ENCODE measurements around the gene PODXL.

Gene PODXL

DNA sequence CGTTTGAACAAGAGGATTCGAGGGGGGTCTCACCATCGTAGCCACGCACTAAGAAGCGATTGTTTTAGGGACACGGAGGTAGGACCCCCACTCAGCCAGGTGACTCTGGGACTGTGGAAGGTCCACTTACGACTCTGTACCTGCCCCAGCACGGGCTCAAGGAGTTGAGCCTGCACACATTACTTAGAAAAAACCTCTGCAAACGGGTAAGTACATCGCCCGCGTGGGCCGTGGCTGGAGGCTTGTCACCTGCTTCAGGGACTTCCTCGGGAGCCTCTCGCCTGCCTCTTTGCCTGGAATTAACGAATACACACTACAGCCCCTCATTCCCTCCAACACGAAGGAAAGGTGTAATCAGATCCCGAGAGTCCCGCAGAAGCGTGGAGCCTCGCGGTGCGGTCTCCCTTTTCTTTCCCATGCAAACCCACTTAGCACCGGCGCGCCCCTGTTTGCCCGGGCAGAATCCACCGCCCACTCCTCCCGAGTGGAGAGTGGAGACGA is 826 bp downstream of the PODXL start:
- ChIA-PET CTCF (interaction anchor here (6.1 kb wide), 1 partner anchor 11 kb away, joined by 35 read pairs; no protein-coding TSS in a partner anchor), POLR2A (no interaction called here)
- H3K27ac ChIP-seq (ENCODE audit: insufficient read depth in 1 of 2, low read depth in 1 of 2, low read length in 2 of 2, poor library complexity in 1 of 2, severe bottlenecking in 2 of 2), result no peak overlapping the region
- H3K36me3 ChIP-seq (ENCODE audit: control insufficient read depth in 4 of 4, insufficient read depth in 4 of 4, low read length in 3 of 4), result no peaks in the 10 kb centered on the region
- H3K27me3 ChIP-seq (replicated peaks in 2 of 5; ENCODE audit: control insufficient read depth in 4 of 5, insufficient read depth in 5 of 5, low read length in 4 of 5), result peaks cover 9 to 63% (median 42%) of the 10 kb centered on the region in 5 experiments
- 2% methylated on average over 29 of the region's 30 CpGs for WGBS (ENCODE audit: insufficient coverage)
- H3K4me1 ChIP-seq (ENCODE audit: control extremely low read depth in 1 of 4, control insufficient read depth in 4 of 4, insufficient read depth in 4 of 4, low read length in 3 of 4), result peaks cover 6 to 29% (median 21%) of the 10 kb centered on the region in 4 experiments
- H3K4me3 ChIP-seq (ENCODE audit: control insufficient read depth in 1 of 7, extremely low read depth in 1 of 7, insufficient read depth in 4 of 7, low read depth in 2 of 7, low read length in 6 of 7), result peak overlapping the region in 6 of 7 experiments; percentile 38 to 73 (median 60)
- no peaks in the 10 kb centered on the region for H3K9me3 ChIP-seq (ENCODE audit: control extremely low read depth in 1 of 5, control insufficient read depth in 4 of 5, insufficient read depth in 2 of 5, low read depth in 1 of 5, low read length in 4 of 5)
- peak in 2 of 3 donors; percentile 37 to 39 for DNase-seq

DNA sequence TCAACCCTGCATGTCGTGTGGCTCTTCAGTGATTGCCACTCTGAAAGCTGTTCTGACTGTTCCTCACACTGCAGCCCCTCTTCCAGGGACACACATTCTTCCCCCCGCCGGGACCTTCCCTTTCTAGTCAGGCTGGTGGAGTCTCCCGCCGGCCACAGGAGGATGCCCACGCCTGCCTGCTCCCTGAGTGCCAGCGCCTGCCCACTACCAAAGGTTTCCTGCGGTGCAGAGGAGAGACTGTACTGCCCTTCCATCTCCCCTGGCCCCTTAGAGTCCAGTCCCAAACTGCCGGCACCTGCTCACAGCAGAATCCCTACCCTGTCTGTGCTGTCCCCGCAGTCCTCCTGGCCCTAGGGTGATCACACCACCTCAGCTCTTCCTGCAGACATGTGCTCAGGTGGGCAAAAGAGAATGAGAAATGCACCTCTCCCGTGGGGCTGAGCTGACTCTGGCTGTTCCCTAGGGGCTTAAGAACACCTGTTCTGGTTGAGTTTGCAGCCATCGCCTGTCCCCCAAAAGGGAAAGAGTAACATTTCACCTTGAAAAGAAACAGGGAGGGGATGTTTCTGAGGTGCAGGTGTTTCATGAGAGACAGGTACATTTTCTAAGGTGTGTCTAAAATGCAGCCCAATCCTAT is 1.4 kb downstream of the PODXL start:
- Histone ChIP-seq H3K27me3 (replicated peaks in 2 of 5; ENCODE audit: control insufficient read depth in 4 of 5, insufficient read depth in 5 of 5, low read length in 4 of 5) (peaks cover 9 to 63% (median 37%) of the 10 kb centered on the region in 5 experiments), H3K27ac (ENCODE audit: insufficient read depth in 1 of 2, low read depth in 1 of 2, low read length in 2 of 2, poor library complexity in 1 of 2, severe bottlenecking in 2 of 2) (no peak overlapping the region), H3K9me3 (ENCODE audit: control extremely low read depth in 1 of 5, control insufficient read depth in 4 of 5, insufficient read depth in 2 of 5, low read depth in 1 of 5, low read length in 4 of 5) (peaks cover 0 to 2% (median 0%) of the 10 kb centered on the region in 5 experiments), H3K4me1 (ENCODE audit: control extremely low read depth in 1 of 4, control insufficient read depth in 4 of 4, insufficient read depth in 4 of 4, low read length in 3 of 4) (peaks cover 6 to 29% (median 21%) of the 10 kb centered on the region in 4 experiments), H3K4me3 (ENCODE audit: control insufficient read depth in 1 of 7, extremely low read depth in 1 of 7, insufficient read depth in 4 of 7, low read depth in 2 of 7, low read length in 6 of 7) (peak overlapping the region in 1 of 7 experiments; percentile 73), H3K36me3 (ENCODE audit: control insufficient read depth in 4 of 4, insufficient read depth in 4 of 4, low read length in 3 of 4) (no peaks in the 10 kb centered on the region)
- ChIA-PET CTCF (interaction anchor here (1.7 to 6.1 kb wide), 2 partner anchors 10 to 19 kb away, joined by 3 to 35 read pairs; no protein-coding TSS in a partner anchor), POLR2A (no interaction called here)
- 75% methylated on average over 12 of the region's 12 CpGs for WGBS (ENCODE audit: insufficient coverage)
- no peak for DNase-seq

GRCh38 chr7:131553931-131554330 is 2.5 kb downstream of the PODXL start:
- Histone ChIP-seq H3K36me3 (ENCODE audit: control insufficient read depth in 4 of 4, insufficient read depth in 4 of 4, low read length in 3 of 4) (no peaks in the 10 kb centered on the region), H3K27me3 (replicated peaks in 2 of 5; ENCODE audit: control insufficient read depth in 4 of 5, insufficient read depth in 5 of 5, low read length in 4 of 5) (peaks cover 9 to 55% (median 40%) of the 10 kb centered on the region in 5 experiments), H3K4me3 (ENCODE audit: control insufficient read depth in 1 of 7, extremely low read depth in 1 of 7, insufficient read depth in 4 of 7, low read depth in 2 of 7, low read length in 6 of 7) (no peak overlapping the region), H3K4me1 (ENCODE audit: control extremely low read depth in 1 of 4, control insufficient read depth in 4 of 4, insufficient read depth in 4 of 4, low read length in 3 of 4) (peaks cover 6 to 29% (median 21%) of the 10 kb centered on the region in 4 experiments), H3K9me3 (ENCODE audit: control extremely low read depth in 1 of 5, control insufficient read depth in 4 of 5, insufficient read depth in 2 of 5, low read depth in 1 of 5, low read length in 4 of 5) (peaks cover 0 to 2% (median 0%) of the 10 kb centered on the region in 5 experiments), H3K27ac (ENCODE audit: insufficient read depth in 1 of 2, low read depth in 1 of 2, low read length in 2 of 2, poor library complexity in 1 of 2, severe bottlenecking in 2 of 2) (no peak overlapping the region)
- no peak for DNase-seq
- CTCF ChIA-PET, result interaction anchor here (1.0 to 6.1 kb wide), 3 partner anchors 9 to 39 kb away, joined by 3 to 35 read pairs (median 4); no protein-coding TSS in a partner anchor
- whole genome bisulfite sequencing (ENCODE audit: insufficient coverage), result 100% methylated on average over 1 of the region's 4 CpGs
- POLR2A ChIA-PET, result no interaction called here

DNA sequence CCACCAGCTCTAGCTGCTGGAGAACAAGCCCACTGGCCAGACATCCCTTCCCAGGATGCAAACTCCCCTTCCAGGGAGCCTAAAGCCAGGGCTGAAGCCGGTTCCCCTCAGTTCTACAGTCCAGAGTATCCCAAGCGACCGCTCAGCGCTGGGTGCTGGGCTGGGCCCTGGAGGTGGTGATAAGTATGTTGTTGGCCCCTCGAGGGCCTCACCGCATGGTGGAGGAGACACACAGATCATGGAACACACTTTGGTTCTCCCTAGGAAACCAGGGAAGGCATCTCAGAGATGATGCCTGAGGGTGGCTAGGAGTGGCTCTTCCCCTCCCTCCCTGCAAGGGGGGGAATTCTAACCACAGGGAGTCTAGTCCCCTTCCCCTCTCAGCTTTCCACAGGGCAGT is 4.4 kb downstream of the PODXL start:
- Histone ChIP-seq H3K27me3 (replicated peaks in 2 of 5; ENCODE audit: control insufficient read depth in 4 of 5, insufficient read depth in 5 of 5, low read length in 4 of 5) (peaks cover 5 to 37% (median 24%) of the 10 kb centered on the region in 5 experiments), H3K4me1 (ENCODE audit: control extremely low read depth in 1 of 4, control insufficient read depth in 4 of 4, insufficient read depth in 4 of 4, low read length in 3 of 4) (peaks cover 3 to 17% (median 15%) of the 10 kb centered on the region in 4 experiments), H3K27ac (ENCODE audit: insufficient read depth in 1 of 2, low read depth in 1 of 2, low read length in 2 of 2, poor library complexity in 1 of 2, severe bottlenecking in 2 of 2) (no peak overlapping the region), H3K36me3 (ENCODE audit: control insufficient read depth in 4 of 4, insufficient read depth in 4 of 4, low read length in 3 of 4) (no peaks in the 10 kb centered on the region), H3K4me3 (ENCODE audit: control insufficient read depth in 1 of 7, extremely low read depth in 1 of 7, insufficient read depth in 4 of 7, low read depth in 2 of 7, low read length in 6 of 7) (no peak overlapping the region), H3K9me3 (ENCODE audit: control extremely low read depth in 1 of 5, control insufficient read depth in 4 of 5, insufficient read depth in 2 of 5, low read depth in 1 of 5, low read length in 4 of 5) (peaks cover 0 to 5% (median 0%) of the 10 kb centered on the region in 5 experiments)
- DNase-seq, result no peak
- WGBS (ENCODE audit: insufficient coverage), result no CpG with 5 or more reads among the region's 6 CpGs
- ChIA-PET POLR2A (no interaction called here), CTCF (interaction anchor here (1.2 to 6.1 kb wide), 2 partner anchors 7 to 16 kb away, joined by 3 to 35 read pairs; no protein-coding TSS in a partner anchor)

- 96% methylated on average over 5 of the region's 5 CpGs for WGBS (ENCODE audit: insufficient coverage)
- CTCF ChIA-PET, result interaction anchor here (0.7 kb wide), 2 partner anchors 38 to 1368 kb away, joined by 3 to 4 read pairs; no protein-coding TSS in a partner anchor
- H3K27me3 ChIP-seq (replicated peaks in 2 of 5; ENCODE audit: control insufficient read depth in 4 of 5, insufficient read depth in 5 of 5, low read length in 4 of 5), result peaks cover 5 to 28% (median 21%) of the 10 kb centered on the region in 5 experiments
These were observed 5.6 kb downstream of the PODXL start for GRCh38 chr7:131550846-131551245.

GRCh38 chr7:131548371-131548770 is 8.1 kb downstream of the PODXL start:
- POLR2A ChIA-PET, result no interaction called here
- CTCF ChIA-PET, result interaction anchor here (1.6 to 6.3 kb wide), 4 partner anchors 9 to 108 kb away, joined by 5 to 41 read pairs (median 6); no protein-coding TSS in a partner anchor
- no CpG with 5 or more reads among the region's 2 CpGs for WGBS (ENCODE audit: insufficient coverage)
- H3K36me3 ChIP-seq (ENCODE audit: control insufficient read depth in 4 of 4, insufficient read depth in 4 of 4, low read length in 3 of 4), result no peaks in the 10 kb centered on the region
- no peak overlapping the region for H3K27ac ChIP-seq (ENCODE audit: insufficient read depth in 1 of 2, low read depth in 1 of 2, low read length in 2 of 2, poor library complexity in 1 of 2, severe bottlenecking in 2 of 2)
- peaks cover 0 to 6% (median 2%) of the 10 kb centered on the region in 5 experiments for H3K27me3 ChIP-seq (replicated peaks in 2 of 5; ENCODE audit: control insufficient read depth in 4 of 5, insufficient read depth in 5 of 5, low read length in 4 of 5)
- no peak for DNase-seq
- H3K9me3 ChIP-seq (ENCODE audit: control extremely low read depth in 1 of 5, control insufficient read depth in 4 of 5, insufficient read depth in 2 of 5, low read depth in 1 of 5, low read length in 4 of 5), result peaks cover 0 to 5% (median 0%) of the 10 kb centered on the region in 5 experiments
- no peak overlapping the region for H3K4me3 ChIP-seq (ENCODE audit: control insufficient read depth in 1 of 7, extremely low read depth in 1 of 7, insufficient read depth in 4 of 7, low read depth in 2 of 7, low read length in 6 of 7)
- peaks cover 0 to 8% (median 5%) of the 10 kb centered on the region in 4 experiments for H3K4me1 ChIP-seq (ENCODE audit: control extremely low read depth in 1 of 4, control insufficient read depth in 4 of 4, insufficient read depth in 4 of 4, low read length in 3 of 4)

More at GRCh38 chr7:131550846-131551245, 5.6 kb downstream of the PODXL start:
- H3K4me1 ChIP-seq (ENCODE audit: control extremely low read depth in 1 of 4, control insufficient read depth in 4 of 4, insufficient read depth in 4 of 4, low read length in 3 of 4), result peaks cover 0 to 8% (median 6%) of the 10 kb centered on the region in 4 experiments
- no peaks in the 10 kb centered on the region for H3K36me3 ChIP-seq (ENCODE audit: control insufficient read depth in 4 of 4, insufficient read depth in 4 of 4, low read length in 3 of 4)
- no peak overlapping the region for H3K4me3 ChIP-seq (ENCODE audit: control insufficient read depth in 1 of 7, extremely low read depth in 1 of 7, insufficient read depth in 4 of 7, low read depth in 2 of 7, low read length in 6 of 7)
- DNase-seq, result no peak
- peaks cover 0 to 5% (median 0%) of the 10 kb centered on the region in 5 experiments for H3K9me3 ChIP-seq (ENCODE audit: control extremely low read depth in 1 of 5, control insufficient read depth in 4 of 5, insufficient read depth in 2 of 5, low read depth in 1 of 5, low read length in 4 of 5)
- POLR2A ChIA-PET, result no interaction called here
- H3K27ac ChIP-seq (ENCODE audit: insufficient read depth in 1 of 2, low read depth in 1 of 2, low read length in 2 of 2, poor library complexity in 1 of 2, severe bottlenecking in 2 of 2), result no peak overlapping the region

Data from common myeloid progenitor, CD34-positive (primary cell).